Natural killer cell treated with Interleukin-12 subunit alpha and Interleukin-12 subunit beta and Interleukin-15 and Interleukin-18, amount 100 ng/mL, for 72 hours (primary cell): ENCODE measurements around the gene SEC22A. TPM values are rescaled to one million over a fixed set of nuclear protein-coding genes. Genes with fewer than 3 reads are reported as not detected.

Experiments used
- ATAC-seq, 2 donors: fragments of 150-1000 bp; cut with Tn5 transposase in 1 of 2; sonication (Bioruptor Pico), chemical (Tn5 transposase) in 1 of 2; 2 replicates each; pipeline ENCODE4 v1.10.0; 2021
- DNase-seq: peaks from one replicate; pipeline ENCODE4 v3.0.0; 2022; ENCODE audit warnings: low spot score
- H3K27ac Mint-ChIP-seq, 2 donors: 1 replicate in 1 of 2; 2 replicates in 1 of 2; pipeline ENCODE4 v1.8.0; 2022; ENCODE audit warnings: mixed read lengths in 2 of 2, mild to moderate bottlenecking in 1 of 2, moderate library complexity in 1 of 2
- H3K27me3 Mint-ChIP-seq, 2 donors: 1 replicate in 1 of 2; 2 replicates in 1 of 2; pipeline ENCODE4 v1.8.0; 2022; ENCODE audit warnings: mixed read lengths in 2 of 2
- H3K36me3 Mint-ChIP-seq: one replicate; pipeline ENCODE4 v1.8.0; 2022; ENCODE audit warnings: mixed read lengths
- H3K4me1 Mint-ChIP-seq, 2 donors: 1 replicate in 1 of 2; 2 replicates in 1 of 2; pipeline ENCODE4 v1.8.0; 2022; ENCODE audit warnings: low read depth in 2 of 2, mixed read lengths in 2 of 2, mild to moderate bottlenecking in 1 of 2
- H3K4me3 Mint-ChIP-seq: one replicate; pipeline ENCODE4 v1.8.0; 2022; ENCODE audit warnings: mixed read lengths
- H3K9me3 Mint-ChIP-seq: 2 replicates; pipeline ENCODE4 v1.8.0; 2022; ENCODE audit warnings: mixed read lengths
- total RNA-seq, 2 donors: library from RNA; stranded (reverse); gene quantifications; one replicate each; pipeline ENCODE4 v1.2.3, GENCODE V29; 2022

SEC22A gene
- 10 to 100 TPM; 18.8 to 19.0 TPM for total RNA-seq

GRCh38 chr3:123201557-123202427, at the start of gene SEC22A:
Gene SEC22A, plus strand, starts transcription at chr3:123201943. Its CDS starts 7,275 bp downstream, at chr3:123209218.
- Mint-ChIP-seq H3K27ac (peak within 1 kb of the TSS; percentile 84 to 96), H3K27me3 (peaks cover 4 to 8% of the 10 kb centered on the region in 2 donors), H3K36me3 (peaks cover 4% of the 10 kb centered on the region), H3K9me3 (peaks cover 2% of the 10 kb centered on the region), H3K4me3 (peak within 1 kb of the TSS; percentile 93), H3K4me1 (peaks cover 11 to 16% of the 10 kb centered on the region in 2 donors)
- ATAC-seq = peak; percentile 100
- DNase-seq = peak; percentile 97

GRCh38 chr3:123152687-123153086, 49.1 kb upstream of the SEC22A start:
- no peaks in the 10 kb centered on the region for H3K9me3 Mint-ChIP-seq
- ATAC-seq (no peak), DNase-seq (no peak)
- peak overlapping the region; percentile 12 to 56 for H3K27ac Mint-ChIP-seq
- H3K27me3 Mint-ChIP-seq = no peaks in the 10 kb centered on the region
- H3K4me3 Mint-ChIP-seq = no peak overlapping the region
- H3K4me1 Mint-ChIP-seq = peaks cover 0 to 8% of the 10 kb centered on the region in 2 donors
- H3K36me3 Mint-ChIP-seq = peaks cover 4% of the 10 kb centered on the region

- ATAC-seq = no peak
- DNase-seq = no peak
- H3K27me3 Mint-ChIP-seq = no peaks in the 10 kb centered on the region
- H3K4me3 Mint-ChIP-seq = no peak overlapping the region
- H3K9me3 Mint-ChIP-seq = no peaks in the 10 kb centered on the region
- peak overlapping the region; percentile 12 to 56 for H3K27ac Mint-ChIP-seq
- peaks cover 0 to 8% of the 10 kb centered on the region in 2 donors for H3K4me1 Mint-ChIP-seq
- peaks cover 4% of the 10 kb centered on the region for H3K36me3 Mint-ChIP-seq
These were observed 48.4 kb upstream of the SEC22A start for GRCh38 chr3:123153125-123154019.

- no peak overlapping the region for H3K4me3 Mint-ChIP-seq
- peaks cover 4% of the 10 kb centered on the region for H3K36me3 Mint-ChIP-seq
- peaks cover 0 to 4% of the 10 kb centered on the region in 2 donors for H3K4me1 Mint-ChIP-seq
- no peaks in the 10 kb centered on the region for H3K9me3 Mint-ChIP-seq
- no peaks in the 10 kb centered on the region for H3K27me3 Mint-ChIP-seq
- no peak for DNase-seq
- no peak for ATAC-seq
- H3K27ac Mint-ChIP-seq = no peak overlapping the region
These were observed 47.4 kb upstream of the SEC22A start for GRCh38 chr3:123154020-123154985.

- peaks cover 4% of the 10 kb centered on the region for H3K36me3 Mint-ChIP-seq
- no peaks in the 10 kb centered on the region for H3K9me3 Mint-ChIP-seq
- no peak overlapping the region for H3K27ac Mint-ChIP-seq
- H3K4me3 Mint-ChIP-seq = no peak overlapping the region
- ATAC-seq = no peak
- H3K27me3 Mint-ChIP-seq = no peaks in the 10 kb centered on the region
- DNase-seq = no peak
- H3K4me1 Mint-ChIP-seq = peaks cover 0 to 4% of the 10 kb centered on the region in 2 donors
These were observed 46.2 kb upstream of the SEC22A start for GRCh38 chr3:123155471-123156011.

- peak; percentile 11 to 13 for ATAC-seq
- Mint-ChIP-seq H3K9me3 (no peaks in the 10 kb centered on the region), H3K4me3 (no peak overlapping the region), H3K27ac (no peak overlapping the region), H3K27me3 (no peaks in the 10 kb centered on the region), H3K36me3 (peaks cover 4% of the 10 kb centered on the region), H3K4me1 (no peaks in the 10 kb centered on the region)
- no peak for DNase-seq
These were observed 45.3 kb upstream of the SEC22A start for GRCh38 chr3:123156276-123156995.

- DNase-seq = no peak
- Mint-ChIP-seq H3K36me3 (peaks cover under 1% of the 10 kb centered on the region), H3K27me3 (no peaks in the 10 kb centered on the region), H3K9me3 (no peaks in the 10 kb centered on the region), H3K4me1 (no peaks in the 10 kb centered on the region), H3K27ac (no peak overlapping the region), H3K4me3 (no peak overlapping the region)
- no peak for ATAC-seq
These were observed 44.5 kb upstream of the SEC22A start for GRCh38 chr3:123157209-123157597.

GRCh38 chr3:123157598-123158287, 44.0 kb upstream of the SEC22A start:
- Mint-ChIP-seq H3K4me3 (no peak overlapping the region), H3K9me3 (no peaks in the 10 kb centered on the region), H3K36me3 (no peaks in the 10 kb centered on the region), H3K27ac (no peak overlapping the region), H3K27me3 (no peaks in the 10 kb centered on the region), H3K4me1 (no peaks in the 10 kb centered on the region)
- DNase-seq (no peak), ATAC-seq (no peak)

- no peaks in the 10 kb centered on the region for H3K27me3 Mint-ChIP-seq
- no peak for ATAC-seq
- no peak for DNase-seq
- no peak overlapping the region for H3K4me3 Mint-ChIP-seq
- H3K36me3 Mint-ChIP-seq = no peaks in the 10 kb centered on the region
- no peaks in the 10 kb centered on the region for H3K4me1 Mint-ChIP-seq
- H3K9me3 Mint-ChIP-seq = no peaks in the 10 kb centered on the region
- H3K27ac Mint-ChIP-seq = no peak overlapping the region
These were observed 43.4 kb upstream of the SEC22A start for GRCh38 chr3:123158330-123158729.

- DNase-seq (no peak), ATAC-seq (no peak)
- no peaks in the 10 kb centered on the region for H3K4me1 Mint-ChIP-seq
- no peaks in the 10 kb centered on the region for H3K9me3 Mint-ChIP-seq
- H3K4me3 Mint-ChIP-seq = no peak overlapping the region
- H3K27ac Mint-ChIP-seq = no peak overlapping the region
- H3K36me3 Mint-ChIP-seq = no peaks in the 10 kb centered on the region
- no peaks in the 10 kb centered on the region for H3K27me3 Mint-ChIP-seq
These were observed 42.8 kb upstream of the SEC22A start for GRCh38 chr3:123158899-123159390.

- H3K27ac Mint-ChIP-seq = no peak overlapping the region
- no peaks in the 10 kb centered on the region for H3K4me1 Mint-ChIP-seq
- DNase-seq = no peak
- peaks cover 4% of the 10 kb centered on the region for H3K36me3 Mint-ChIP-seq
- H3K9me3 Mint-ChIP-seq = no peaks in the 10 kb centered on the region
- H3K4me3 Mint-ChIP-seq = no peak overlapping the region
- ATAC-seq = no peak
- H3K27me3 Mint-ChIP-seq = no peaks in the 10 kb centered on the region
These were observed 41.7 kb upstream of the SEC22A start for GRCh38 chr3:123159926-123160635.
